DMS153 treated with DMSO at 0.1 percent for 48 hours (cell line): ENCODE data around the gene NUTF2.
A peak's percentile ranks its signal among the peaks of the same experiment; 100 is the strongest.
"Not testable (repeated sequence)": the region's sequence is repeated elsewhere in the genome, so short reads cannot be mapped to it uniquely, and the experiment has no call there.

Source experiments
- DNase-seq: peaks from one replicate; lab custom pipeline; 2025; ENCODE audit not compliant: unreplicated experiment; lab: John Stamatoyannopoulos, UW

The NUTF2 gene

DNA sequence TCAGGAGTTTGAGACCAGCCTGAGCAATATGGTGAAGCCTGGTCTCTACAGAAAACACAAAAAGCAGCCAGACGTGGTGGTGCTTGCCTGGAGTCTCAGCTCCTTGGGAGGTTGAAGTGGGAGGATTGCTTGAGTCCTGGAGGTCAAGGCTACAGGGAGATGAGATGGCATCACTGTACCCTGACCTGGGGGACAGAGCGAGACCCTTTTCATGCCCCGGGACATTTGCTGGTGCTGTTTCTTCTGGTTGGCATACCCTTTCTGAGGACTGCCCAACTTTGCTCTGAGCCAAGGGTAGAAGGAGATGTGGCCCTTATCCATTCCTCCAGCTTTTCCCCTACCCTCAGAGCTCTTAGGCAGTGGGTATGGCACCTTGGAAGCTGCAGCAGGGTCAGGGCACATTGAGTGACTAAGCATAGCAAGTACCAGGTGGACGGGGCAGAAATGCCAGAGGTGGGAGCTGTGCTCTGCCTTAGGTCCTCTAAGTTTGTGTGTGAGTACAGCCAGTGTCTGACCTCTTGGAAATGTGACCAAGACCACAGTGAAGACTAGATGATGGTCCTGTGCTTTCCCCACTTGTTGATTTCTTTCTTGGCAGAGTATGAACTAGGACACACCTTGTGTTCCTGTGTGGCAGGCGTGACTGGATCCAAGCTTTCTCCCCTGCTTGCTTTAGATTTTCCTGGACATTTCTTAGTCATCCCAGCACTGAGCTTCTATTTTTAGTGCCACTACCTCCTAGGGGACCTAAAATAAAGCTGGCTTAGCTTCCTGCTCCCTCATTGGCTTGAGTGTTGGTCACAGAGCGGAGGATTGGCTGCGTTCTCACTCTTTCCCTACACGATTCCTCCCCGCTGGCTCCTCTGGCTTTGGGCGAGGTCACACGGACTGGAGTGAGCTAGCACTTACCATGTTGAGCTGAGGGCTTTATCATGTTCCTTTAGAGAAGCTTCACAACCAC lies 16.2 kb downstream of the NUTF2 start:
- DNase-seq, result no peak

DNA sequence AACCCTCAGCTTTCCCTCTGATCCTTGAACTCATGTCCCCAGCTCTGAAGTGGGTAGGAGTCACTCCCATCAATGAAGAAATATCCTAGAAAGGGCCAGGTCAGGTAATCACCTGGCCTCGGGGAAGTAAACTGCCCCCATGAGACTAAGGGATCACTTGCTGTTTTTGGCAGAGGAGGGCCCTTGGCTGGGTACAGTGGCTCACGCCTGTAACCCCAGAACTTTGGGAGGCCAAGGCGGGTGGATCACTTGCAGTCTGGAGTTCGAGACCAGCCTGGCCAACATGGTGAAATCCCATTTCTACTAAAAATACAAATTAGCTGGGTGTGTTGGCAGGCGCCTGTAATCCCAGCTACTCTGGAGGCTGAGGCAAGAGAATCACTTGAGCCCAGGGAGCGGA lies 17.3 kb downstream of the NUTF2 start:
- not testable (repeated sequence) for DNase-seq

GRCh38 chr16:67864594-67864993 lies 17.9 kb downstream of the NUTF2 start:
- no peak for DNase-seq

- DNase-seq, result no peak
Observed at GRCh38 chr16:67865318-67865717, 18.6 kb downstream of the NUTF2 start.

DNA sequence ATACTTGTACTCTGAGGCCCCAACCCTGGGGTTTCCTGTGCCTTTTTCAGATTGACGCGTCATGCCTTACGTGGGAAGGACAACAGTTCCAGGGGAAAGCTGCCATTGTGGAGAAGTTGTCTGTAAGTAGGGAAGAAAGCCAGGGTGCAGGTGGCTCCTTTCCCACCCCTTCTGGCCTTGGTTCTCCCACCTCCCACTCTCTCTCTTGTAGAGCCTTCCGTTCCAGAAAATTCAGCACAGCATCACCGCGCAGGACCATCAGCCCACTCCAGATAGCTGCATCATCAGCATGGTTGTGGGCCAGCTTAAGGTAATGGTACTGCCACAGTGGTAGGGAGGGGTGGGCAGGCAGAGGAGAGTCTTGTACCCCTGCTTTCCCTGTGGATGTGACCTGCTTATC lies 21.6 kb downstream of the NUTF2 start:
- DNase-seq, result no peak

- DNase-seq, result no peak
Observed at GRCh38 chr16:67869653-67870052, 22.9 kb downstream of the NUTF2 start.

GRCh38 chr16:67871256-67871655 lies 24.5 kb downstream of the NUTF2 start:
- no peak for DNase-seq

DNA sequence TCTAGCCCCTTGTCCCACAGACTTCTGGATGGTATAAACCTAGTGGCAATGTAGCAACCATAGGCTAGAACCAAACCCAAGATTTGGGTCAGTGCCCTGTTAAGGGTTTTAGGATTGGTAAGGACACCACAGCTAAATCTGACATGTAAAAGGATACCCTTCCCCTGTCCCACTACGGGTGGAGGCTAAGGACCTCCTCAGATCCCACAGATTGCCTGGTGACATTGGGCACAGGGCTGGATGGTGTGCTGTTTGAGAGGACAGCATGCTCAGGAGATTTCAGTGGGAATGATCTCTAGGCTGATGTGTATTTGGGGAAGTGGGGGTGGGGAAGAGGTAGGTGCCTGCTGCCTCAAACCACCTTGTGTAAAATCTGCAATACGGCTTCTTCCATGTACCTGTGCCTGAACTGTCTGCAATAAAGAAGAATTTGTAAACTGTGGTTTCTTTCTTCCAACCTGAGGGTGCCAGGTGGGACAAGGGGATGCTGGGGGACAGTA lies 25.4 kb downstream of the NUTF2 start:
- DNase-seq, result no peak

- DNase-seq, result peak; percentile 7
Observed at GRCh38 chr16:67872631-67873434, 26.1 kb downstream of the NUTF2 start, which contains the start of gene EDC4. EDC4 (plus strand) TSS chr16:67873052; CDS start chr16:67873262, 210 bp downstream.

GRCh38 chr16:67873435-67874370 lies 27.0 kb downstream of the NUTF2 start:
- no peak for DNase-seq

GRCh38 chr16:67874372-67874771 lies 27.6 kb downstream of the NUTF2 start:
- DNase-seq, result no peak

DNA sequence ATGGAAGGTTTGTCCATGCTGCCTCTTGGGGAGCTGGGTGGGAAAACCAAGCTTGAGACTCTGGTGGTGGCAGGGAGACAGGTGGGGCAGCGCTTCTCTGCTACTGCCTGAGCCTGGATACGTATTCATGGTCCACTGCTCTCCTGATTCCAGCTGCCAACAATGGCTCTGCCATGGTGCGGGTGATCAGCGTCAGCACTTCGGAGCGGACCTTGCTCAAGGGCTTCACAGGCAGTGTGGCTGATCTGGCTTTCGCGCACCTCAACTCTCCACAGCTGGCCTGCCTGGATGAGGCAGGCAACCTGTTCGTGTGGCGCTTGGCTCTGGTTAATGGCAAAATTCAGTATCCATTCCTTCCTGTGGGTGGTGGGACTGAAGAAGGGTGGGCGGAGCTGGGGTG lies 30.3 kb downstream of the NUTF2 start:
- DNase-seq, result no peak

GRCh38 chr16:67878232-67878631 lies 31.5 kb downstream of the NUTF2 start:
- no peak for DNase-seq

DNA sequence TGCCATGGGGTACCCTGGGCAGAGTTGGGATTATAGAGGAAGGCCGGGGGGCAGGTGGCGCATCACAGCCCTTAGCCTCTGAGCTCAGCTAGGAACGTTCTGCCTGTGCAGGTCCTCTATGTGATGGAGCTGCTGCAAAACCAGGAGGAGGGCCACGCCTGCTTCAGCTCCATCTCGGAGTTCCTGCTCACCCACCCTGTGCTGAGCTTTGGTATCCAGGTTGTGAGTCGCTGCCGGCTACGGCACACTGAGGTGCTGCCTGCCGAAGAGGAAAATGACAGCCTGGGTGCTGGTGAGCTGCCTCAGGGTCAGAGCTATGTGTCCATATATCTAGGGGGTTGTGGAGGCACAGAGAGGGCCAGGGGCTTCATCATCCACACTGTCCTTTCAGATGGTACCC lies 32.1 kb downstream of the NUTF2 start:
- no peak for DNase-seq

DNA sequence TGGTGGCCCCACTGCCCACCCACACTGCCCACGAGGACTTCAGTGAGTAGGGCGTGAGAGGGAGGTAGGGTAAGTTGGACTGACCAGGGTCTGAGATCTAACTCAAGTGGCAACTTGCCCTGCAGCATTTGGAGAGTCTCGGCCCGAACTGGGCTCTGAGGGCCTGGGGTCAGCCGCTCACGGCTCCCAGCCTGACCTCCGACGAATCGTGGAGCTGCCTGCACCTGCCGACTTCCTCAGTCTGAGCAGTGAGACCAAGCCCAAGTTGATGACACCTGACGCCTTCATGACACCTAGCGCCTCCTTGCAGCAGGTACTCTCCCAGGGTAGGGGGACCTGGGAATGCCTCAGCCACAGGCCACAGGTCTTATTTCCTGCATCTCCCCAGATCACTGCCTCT lies 32.7 kb downstream of the NUTF2 start:
- DNase-seq, result no peak

- DNase-seq, result no peak
Observed at GRCh38 chr16:67879936-67880335, 33.2 kb downstream of the NUTF2 start.

DNA sequence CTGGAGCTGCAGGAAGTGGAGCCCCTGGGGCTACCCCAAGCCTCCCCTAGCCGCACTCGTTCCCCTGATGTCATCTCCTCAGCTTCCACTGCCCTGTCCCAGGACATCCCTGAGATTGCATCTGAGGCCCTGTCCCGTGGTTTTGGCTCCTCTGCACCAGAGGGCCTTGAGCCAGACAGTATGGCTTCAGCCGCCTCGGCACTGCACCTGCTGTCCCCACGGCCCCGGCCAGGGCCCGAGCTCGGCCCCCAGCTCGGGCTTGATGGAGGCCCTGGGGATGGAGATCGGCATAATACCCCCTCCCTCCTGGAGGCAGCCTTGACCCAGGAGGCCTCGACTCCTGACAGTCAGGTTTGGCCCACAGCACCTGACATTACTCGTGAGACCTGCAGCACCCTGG lies 33.9 kb downstream of the NUTF2 start:
- DNase-seq, result no peak

GRCh38 chr16:67881621-67882161 lies 35.0 kb downstream of the NUTF2 start:
- DNase-seq, result no peak

DNA sequence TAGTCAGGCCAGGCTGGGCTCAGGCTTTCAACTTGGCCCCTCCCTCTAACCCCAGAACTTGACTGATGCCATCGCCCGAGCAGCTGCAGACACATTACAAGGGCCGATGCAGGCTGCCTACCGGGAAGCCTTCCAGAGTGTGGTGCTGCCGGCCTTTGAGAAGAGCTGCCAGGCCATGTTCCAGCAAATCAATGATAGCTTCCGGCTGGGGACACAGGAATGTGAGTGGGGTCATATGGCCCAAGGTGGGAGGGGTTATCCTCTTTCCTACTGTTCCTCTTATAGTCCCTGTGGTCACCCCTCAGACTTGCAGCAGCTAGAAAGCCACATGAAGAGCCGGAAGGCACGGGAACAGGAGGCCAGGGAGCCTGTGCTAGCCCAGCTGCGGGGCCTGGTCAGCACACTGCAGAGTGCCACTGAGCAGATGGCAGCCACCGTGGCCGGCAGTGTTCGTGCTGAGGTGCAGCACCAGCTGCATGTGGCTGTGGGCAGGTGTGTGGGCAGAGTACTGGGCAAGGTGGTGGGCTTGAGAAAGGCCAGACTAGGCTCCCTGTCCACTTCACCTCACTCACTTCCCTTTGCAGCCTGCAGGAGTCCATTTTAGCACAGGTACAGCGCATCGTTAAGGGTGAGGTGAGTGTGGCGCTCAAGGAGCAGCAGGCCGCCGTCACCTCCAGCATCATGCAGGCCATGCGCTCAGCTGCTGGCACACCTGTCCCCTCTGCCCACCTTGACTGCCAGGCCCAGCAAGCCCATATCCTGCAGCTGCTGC lies 35.8 kb downstream of the NUTF2 start:
- no peak for DNase-seq
